ENCODE data around the gene TRIM9. TPM values are rescaled to one million over a fixed set of nuclear protein-coding genes. Genes with fewer than 3 reads are reported as not detected.
A peak's percentile ranks its signal among the peaks of the same experiment; 100 is the strongest.

Gene TRIM9
- total RNA-seq, 1 experiment from 2014 or later: 2.6 TPM

GRCh38 chr14:51004801-51005526 is 89.9 kb downstream of the TRIM9 start:
- ATAC-seq (peak; percentile 71), DNase-seq (peak; percentile 88)
- BruUV-seq (replicated peaks): no TSS peak
- TF ChIP-seq CTCF (conservative IDR thresholded peaks at IDR 0.05; ENCODE audit: low read depth, low read length) (no peak), EZH2phosphoT487 (IDR thresholded peaks at IDR 0.05; ENCODE audit: borderline replicate concordance, low read length) (no peak), EZH2 (IDR thresholded peaks at IDR 0.05; ENCODE audit: low read length, unreplicated experiment) (no peak)
- Histone ChIP-seq H3K36me3 (ENCODE audit: low read depth, low read length) (no peaks in the 10 kb centered on the region), H3F3A (ENCODE audit: low read length, unreplicated experiment) (peaks cover 6% of the 10 kb centered on the region), H3K9ac (ENCODE audit: low read length) (no peak overlapping the region), H3K9me3 (ENCODE audit: low read length) (no peaks in the 10 kb centered on the region), H3K4me2 (ENCODE audit: low read length) (peak overlapping the region; percentile 73), H3K79me2 (ENCODE audit: low read length) (no peaks in the 10 kb centered on the region), H3K27ac (ENCODE audit: low read length) (peak overlapping the region; percentile 75), H3K4me1 (ENCODE audit: insufficient read depth, low read length) (peaks cover 45% of the 10 kb centered on the region), H3K4me3 (ENCODE audit: low read length) (no peak overlapping the region), H2AFZ (ENCODE audit: low read length) (0 out of 2 replicates have a peak overlapping the region, but pooled peaks have one; percentile 1), H3K27me3 (ENCODE audit: low read length) (no peaks in the 10 kb centered on the region), H3K9me2 (replicated peaks; ENCODE audit: low read length) (no peaks in the 10 kb centered on the region), H4K20me1 (ENCODE audit: low read length) (no peaks in the 10 kb centered on the region)
- intact Hi-C loops (cut with micrococcal nuclease): loop anchor here (1.0 to 5.0 kb wide), 5 partner anchors 9 to 212 kb away; partner anchors contain the start of gene TRIM9
- ChIA-PET POLR2A (ENCODE audit: unreplicated experiment) (interaction anchor here (0.5 to 0.7 kb wide), 2 partner anchors 439 to 1371 kb away, joined by 6 to 7 read pairs; no protein-coding TSS in a partner anchor), CTCF (interaction anchor here (0.7 kb wide), 1 partner anchor 797 kb away, joined by 3 read pairs; no protein-coding TSS in a partner anchor)

- no TSS peak for BruUV-seq (replicated peaks)
- ChIA-PET POLR2A (ENCODE audit: unreplicated experiment) (interaction anchor here (0.5 to 0.7 kb wide), 2 partner anchors 439 to 1370 kb away, joined by 6 to 7 read pairs; no protein-coding TSS in a partner anchor), CTCF (interaction anchor here (0.7 kb wide), 1 partner anchor 290 kb away, joined by 4 read pairs; no protein-coding TSS in a partner anchor)
- Histone ChIP-seq H3K4me3 (ENCODE audit: low read length) (no peak overlapping the region), H3K9ac (ENCODE audit: low read length) (no peak overlapping the region), H3K4me1 (ENCODE audit: insufficient read depth, low read length) (peaks cover 45% of the 10 kb centered on the region), H4K20me1 (ENCODE audit: low read length) (no peaks in the 10 kb centered on the region), H2AFZ (ENCODE audit: low read length) (0 out of 2 replicates have a peak overlapping the region, but pooled peaks have one; percentile 1), H3K36me3 (ENCODE audit: low read depth, low read length) (no peaks in the 10 kb centered on the region), H3K27ac (ENCODE audit: low read length) (peak overlapping the region; percentile 75; the same call in 1 of the 2 replicates), H3F3A (ENCODE audit: low read length, unreplicated experiment) (peaks cover 6% of the 10 kb centered on the region), H3K9me2 (replicated peaks; ENCODE audit: low read length) (no peaks in the 10 kb centered on the region), H3K79me2 (ENCODE audit: low read length) (no peaks in the 10 kb centered on the region), H3K27me3 (ENCODE audit: low read length) (no peaks in the 10 kb centered on the region), H3K4me2 (ENCODE audit: low read length) (peak overlapping the region; percentile 73), H3K9me3 (ENCODE audit: low read length) (no peaks in the 10 kb centered on the region)
- peak; percentile 17 for ATAC-seq
- DNase-seq: no peak
- intact Hi-C loops (cut with micrococcal nuclease): loop anchor here (2.0 kb wide), 2 partner anchors 50 to 90 kb away; partner anchors contain the start of gene TRIM9
- no peak for TF ChIP-seq CTCF (conservative IDR thresholded peaks at IDR 0.05; ENCODE audit: low read depth, low read length)
Measured at GRCh38 chr14:51004352-51004800, 90.5 kb downstream of the TRIM9 start.
